NCI-H774 (cell line): ENCODE results near the gene ERFE.

Experiments used
- DNase-seq: peaks from one replicate; lab custom pipeline; 2025; lab: John Stamatoyannopoulos, UW

The ERFE gene

GRCh38 chr2:238139196-238140039 lies 19.4 kb upstream of the ERFE start:
- no peak for DNase-seq

- DNase-seq: no peak
Observed at GRCh38 chr2:238140040-238140439, 18.7 kb upstream of the ERFE start.

GRCh38 chr2:238140721-238141540 lies 17.8 kb upstream of the ERFE start:
- DNase-seq: no peak

GRCh38 chr2:238141541-238142318 lies 17.0 kb upstream of the ERFE start:
- DNase-seq: peak; percentile 34

- DNase-seq: no peak
Observed at GRCh38 chr2:238142382-238143205, 16.2 kb upstream of the ERFE start.

GRCh38 chr2:238143239-238143951 lies 15.4 kb upstream of the ERFE start:
- DNase-seq: no peak

- no peak for DNase-seq
Observed at GRCh38 chr2:238144262-238144661, 14.5 kb upstream of the ERFE start.

GRCh38 chr2:238145046-238145445 lies 13.7 kb upstream of the ERFE start:
- no peak for DNase-seq

- DNase-seq: no peak
Observed at GRCh38 chr2:238145851-238146250, 12.9 kb upstream of the ERFE start.

- DNase-seq: no peak
Observed at GRCh38 chr2:238146884-238147544, 11.8 kb upstream of the ERFE start.

- DNase-seq: no peak
Observed at GRCh38 chr2:238148981-238149380, 9.8 kb upstream of the ERFE start.

- no peak for DNase-seq
Observed at GRCh38 chr2:238149841-238150572, 8.8 kb upstream of the ERFE start.

GRCh38 chr2:238150686-238151085 lies 8.1 kb upstream of the ERFE start:
- DNase-seq: no peak

GRCh38 chr2:238151205-238151604 lies 7.6 kb upstream of the ERFE start:
- no peak for DNase-seq

GRCh38 chr2:238151628-238152235 lies 7.0 kb upstream of the ERFE start:
- DNase-seq: no peak

- DNase-seq: no peak
Observed at GRCh38 chr2:238152771-238153688, 5.7 kb upstream of the ERFE start.

GRCh38 chr2:238154570-238154969 lies 4.2 kb upstream of the ERFE start:
- no peak for DNase-seq
